M059J (cell line): ENCODE data around the gene FOLR1. TPM values are rescaled to one million over a fixed set of nuclear protein-coding genes. Genes with fewer than 3 reads are reported as not detected.

Experiments
- total RNA-seq: library from RNA; depleted of rRNA; stranded (reverse); fragments of >200 nt; shearing (Covaris generic); gene quantifications from 2 replicates; pipeline ENCODE4 v1.2.3, GENCODE V29; 2014; rRNA removed

FOLR1 gene
- total RNA-seq, 1 experiment from 2014 or later = 1.4 TPM

Other genes starting within 250 kb of the FOLR1 start
- 2.2 and 2.6 TPM in 2 replicates for gene IL18BP, start 193.2 kb upstream of the FOLR1 start, total RNA-seq
- 126 and 138 TPM in 2 replicates for gene NUMA1, start 111.6 kb upstream of the FOLR1 start, total RNA-seq
- 4.8 and 5.2 TPM in 2 replicates for gene LRRC51, start 111.3 kb upstream of the FOLR1 start, total RNA-seq
- gene LAMTOR1, start 88.8 kb upstream of the FOLR1 start, total RNA-seq = 114 TPM in 2 replicates
- gene TOMT, start 86.2 kb upstream of the FOLR1 start, total RNA-seq = not detected in 2 replicates
- 36.3 and 40.1 TPM in 2 replicates for gene ANAPC15, start 79.4 kb upstream of the FOLR1 start, total RNA-seq
- 0.17 and 1.4 TPM in 2 replicates for gene FOLR3, start 56.4 kb upstream of the FOLR1 start, total RNA-seq
- not detected in 2 replicates for gene FOLR2, start 24.7 kb downstream of the FOLR1 start, total RNA-seq
- gene INPPL1, start 32.6 kb downstream of the FOLR1 start, total RNA-seq = 31.8 and 55.5 TPM in 2 replicates
- gene PHOX2A, start 52.0 kb downstream of the FOLR1 start, total RNA-seq = not detected in 2 replicates
- 29.6 and 42.7 TPM in 2 replicates for gene CLPB, start 242.4 kb downstream of the FOLR1 start, total RNA-seq